ENCODE results near the gene VASP.

VASP gene

GRCh38 chr19:45506989-45507871 is at the start of gene VASP:
TSS of gene VASP (plus strand) at chr19:45507479. CDS start at chr19:45507772, 293 bp downstream.
- DNase-seq (ENCODE audit: low read depth), result peak; percentile 87

GRCh38 chr19:45457776-45458175 is 49.5 kb upstream of the VASP start:
- DNase-seq (ENCODE audit: low read depth), result no peak

- DNase-seq (ENCODE audit: low read depth), result no peak
Measured at GRCh38 chr19:45460807-45461347, 46.4 kb upstream of the VASP start.

- no peak for DNase-seq (ENCODE audit: low read depth)
Measured at GRCh38 chr19:45462174-45462573, 45.1 kb upstream of the VASP start.

GRCh38 chr19:45463241-45463640 is 44.0 kb upstream of the VASP start:
- no peak for DNase-seq (ENCODE audit: low read depth)

- no peak for DNase-seq (ENCODE audit: low read depth)
Measured at GRCh38 chr19:45464274-45464673, 43.0 kb upstream of the VASP start.

GRCh38 chr19:45464852-45465441 is 42.3 kb upstream of the VASP start:
- DNase-seq (ENCODE audit: low read depth), result no peak

GRCh38 chr19:45467115-45467455 is 40.2 kb upstream of the VASP start:
- no peak for DNase-seq (ENCODE audit: low read depth)

GRCh38 chr19:45467456-45468158 is 39.7 kb upstream of the VASP start, which contains the start of gene FOSB:
TSS of gene FOSB (plus strand) at chr19:45467996. CDS start at chr19:45468587, 591 bp downstream.
- DNase-seq (ENCODE audit: low read depth), result peak; percentile 89

GRCh38 chr19:45468159-45468651 is 39.1 kb upstream of the VASP start:
- DNase-seq (ENCODE audit: low read depth), result no peak

GRCh38 chr19:45468803-45469131 is 38.5 kb upstream of the VASP start:
- DNase-seq (ENCODE audit: low read depth), result no peak

- DNase-seq (ENCODE audit: low read depth), result peak; percentile 83
Measured at GRCh38 chr19:45469132-45469944, 37.9 kb upstream of the VASP start.

- no peak for DNase-seq (ENCODE audit: low read depth)
Measured at GRCh38 chr19:45469945-45470761, 37.1 kb upstream of the VASP start.

- DNase-seq (ENCODE audit: low read depth), result no peak
Measured at GRCh38 chr19:45470762-45471081, 36.6 kb upstream of the VASP start.

GRCh38 chr19:45471111-45471930 is 36.0 kb upstream of the VASP start:
- DNase-seq (ENCODE audit: low read depth), result no peak

GRCh38 chr19:45471931-45472562 is 35.2 kb upstream of the VASP start:
- DNase-seq (ENCODE audit: low read depth), result no peak

GRCh38 chr19:45472563-45473366 is 34.5 kb upstream of the VASP start:
- no peak for DNase-seq (ENCODE audit: low read depth)

- DNase-seq (ENCODE audit: low read depth), result no peak
Measured at GRCh38 chr19:45473367-45473681, 34.0 kb upstream of the VASP start.

Data from activated gamma-delta T cell treated with anti-CD3 and anti-CD28 coated beads, Interleukin-2, amount 50 U/mL, for 16 hours (primary cell).